Fibroblast of pulmonary artery (primary cell): ENCODE data around the gene DNAJC6.

Experiments used
- DNase-seq: peaks from one replicate; pipeline ENCODE4 v3.0.0-alpha.2; 2010; ENCODE audit warnings: low read depth
- H3K4me3 ChIP-seq: replicated peaks from 2 replicates; pipeline ENCODE4 v1.5.1; 2011; ENCODE audit warnings: low read depth, mild to moderate bottlenecking, control low read depth, low read length, moderate library complexity
- CTCF ChIP-seq: IDR thresholded peaks from 2 replicates; pipeline ENCODE4 v1.5.1; 2011; ENCODE audit warnings: mild to moderate bottlenecking, control low read depth, low read length, inconsistent platforms; ENCODE audit errors: missing control alignments

DNAJC6 gene

GRCh38 chr1:65388908-65389695 is 79.8 kb downstream of the DNAJC6 start:
- H3K4me3 ChIP-seq, result no peak overlapping the region
- no peak for TF ChIP-seq CTCF
- peak; percentile 6 for DNase-seq

- DNase-seq, result no peak
- H3K4me3 ChIP-seq, result no peak overlapping the region
- TF ChIP-seq CTCF, result no peak
Measured at GRCh38 chr1:65392497-65392896, 83.2 kb downstream of the DNAJC6 start.

GRCh38 chr1:65393347-65393746 is 84.0 kb downstream of the DNAJC6 start:
- peak; percentile 41 for DNase-seq
- TF ChIP-seq CTCF, result no peak
- H3K4me3 ChIP-seq, result no peak overlapping the region

- no peak overlapping the region for H3K4me3 ChIP-seq
- DNase-seq, result no peak
- no peak for TF ChIP-seq CTCF
Measured at GRCh38 chr1:65393928-65394327, 84.6 kb downstream of the DNAJC6 start.

- peak; percentile 22 for DNase-seq
Measured at GRCh38 chr1:65395887-65396612, 86.7 kb downstream of the DNAJC6 start.

GRCh38 chr1:65398083-65398482 is 88.7 kb downstream of the DNAJC6 start:
- no peak for DNase-seq
- no peak overlapping the region for H3K4me3 ChIP-seq
- TF ChIP-seq CTCF, result no peak

More at GRCh38 chr1:65395887-65396612, 86.7 kb downstream of the DNAJC6 start:
- H3K4me3 ChIP-seq, result no peak overlapping the region
- no peak for TF ChIP-seq CTCF
